ENCODE results near the gene LRGUK.
"Not testable (repeated sequence)": the region's sequence is repeated elsewhere in the genome, so short reads cannot be mapped to it uniquely, and the experiment has no call there.

Gene LRGUK, protein sequence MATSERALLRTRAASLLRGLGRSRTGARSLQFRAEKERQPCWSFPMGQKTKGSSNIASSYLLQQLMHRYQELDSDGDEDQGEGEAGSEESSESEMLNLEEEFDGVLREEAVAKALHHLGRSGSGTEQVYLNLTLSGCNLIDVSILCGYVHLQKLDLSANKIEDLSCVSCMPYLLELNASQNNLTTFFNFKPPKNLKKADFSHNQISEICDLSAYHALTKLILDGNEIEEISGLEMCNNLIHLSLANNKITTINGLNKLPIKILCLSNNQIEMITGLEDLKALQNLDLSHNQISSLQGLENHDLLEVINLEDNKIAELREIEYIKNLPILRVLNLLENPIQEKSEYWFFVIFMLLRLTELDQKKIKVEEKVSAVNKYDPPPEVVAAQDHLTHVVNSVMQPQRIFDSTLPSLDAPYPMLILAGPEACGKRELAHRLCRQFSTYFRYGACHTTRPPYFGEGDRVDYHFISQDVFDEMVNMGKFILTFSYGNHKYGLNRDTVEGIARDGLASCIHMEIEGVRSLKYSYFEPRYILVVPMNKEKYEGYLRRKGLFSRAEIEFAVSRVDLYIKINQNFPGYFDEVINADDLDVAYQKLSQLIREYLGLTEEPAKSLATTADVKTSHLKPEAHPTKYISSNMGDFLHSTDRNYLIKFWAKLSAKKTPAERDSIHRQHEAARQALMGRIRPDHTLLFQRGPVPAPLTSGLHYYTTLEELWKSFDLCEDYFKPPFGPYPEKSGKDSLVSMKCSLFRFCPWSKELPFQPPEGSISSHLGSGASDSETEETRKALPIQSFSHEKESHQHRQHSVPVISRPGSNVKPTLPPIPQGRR

DNA sequence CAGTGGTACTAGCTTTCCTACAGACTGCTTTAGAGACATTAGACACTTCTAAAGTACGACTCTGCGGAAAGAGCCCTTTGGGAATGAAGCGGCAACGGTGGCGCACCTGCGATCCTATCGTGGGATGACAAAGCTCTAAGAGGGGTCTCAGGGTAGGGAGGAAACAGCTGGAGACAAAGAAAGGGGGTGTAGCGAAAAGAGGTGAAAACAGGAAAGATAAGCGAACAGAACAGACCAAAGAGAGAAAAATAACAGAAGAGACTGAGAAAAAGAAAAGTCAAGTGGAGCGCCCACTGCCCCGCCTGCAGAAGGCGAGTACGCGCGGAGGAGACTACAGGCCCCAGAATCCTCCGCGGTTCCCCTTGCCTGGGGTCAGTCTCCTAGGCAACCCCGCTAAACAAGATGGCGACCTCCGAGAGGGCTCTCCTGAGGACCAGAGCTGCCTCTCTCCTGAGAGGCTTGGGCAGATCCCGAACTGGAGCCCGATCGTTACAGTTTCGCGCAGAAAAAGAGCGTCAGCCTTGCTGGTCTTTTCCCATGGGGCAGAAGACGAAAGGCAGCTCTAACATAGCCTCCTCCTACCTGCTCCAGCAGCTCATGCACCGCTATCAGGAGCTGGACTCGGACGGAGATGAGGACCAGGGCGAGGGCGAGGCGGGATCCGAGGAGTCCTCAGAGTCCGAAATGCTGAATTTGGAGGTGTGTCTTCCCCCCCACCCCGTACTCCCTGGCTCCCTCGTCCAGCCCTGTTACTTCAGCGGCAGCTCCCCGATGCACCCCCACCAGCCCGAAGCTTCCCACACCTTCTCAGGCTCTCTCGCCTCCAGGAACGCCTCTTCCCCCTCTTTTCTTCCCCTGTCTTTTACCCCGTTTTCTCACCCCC, at the start of gene LRGUK:
LRGUK (plus strand) TSS at position 375 of the 883 bp plus-strand sequence; CDS start at position 403, 28 bp downstream.
- peak; percentile 81 to 96 (median 90) for DNase-seq
- intact Hi-C loops (cut with DNase I): no loop called here

DNA sequence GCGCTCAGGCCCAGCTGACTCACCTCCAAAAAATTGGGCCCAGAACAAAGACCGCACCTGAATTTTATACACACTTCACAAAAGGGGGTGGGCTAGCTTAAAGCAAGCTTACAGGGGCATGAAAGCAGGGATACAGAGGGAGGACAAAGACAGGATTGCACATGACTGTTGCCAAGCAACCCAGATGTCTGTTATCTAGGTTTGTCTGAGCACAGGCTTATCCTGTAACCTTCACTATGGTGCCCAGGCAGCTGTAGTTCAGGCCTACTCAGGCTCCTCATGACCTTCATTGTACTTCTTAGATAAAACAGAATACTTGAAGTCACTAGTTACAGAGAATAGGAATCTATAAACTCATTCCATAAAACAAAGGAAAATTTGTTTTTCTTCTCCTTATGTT, 49.6 kb upstream of the LRGUK start:
- DNase-seq; intact Hi-C loops (cut with DNase I): not testable (repeated sequence)

DNA sequence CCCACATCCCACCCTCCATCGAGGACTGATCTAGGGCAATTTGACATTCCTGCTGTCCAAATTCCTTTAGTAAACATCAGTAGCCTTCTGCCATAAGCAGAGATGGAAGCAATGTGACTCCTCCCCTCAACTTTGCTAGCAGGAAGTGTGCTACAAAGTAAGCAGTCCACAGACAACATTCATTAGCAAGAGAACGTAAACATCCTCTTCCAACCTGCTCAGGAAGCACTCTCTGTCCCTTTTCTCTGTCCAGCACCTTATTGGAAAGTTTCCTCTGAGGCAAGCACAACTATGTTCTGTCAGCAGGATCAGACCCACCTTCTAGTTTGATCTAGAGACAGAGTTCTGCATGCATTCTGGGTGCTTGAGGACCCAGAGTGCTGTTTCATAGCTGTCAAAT, 48.1 kb upstream of the LRGUK start:
- intact Hi-C loops (cut with DNase I): no loop called here
- DNase-seq: no peak

DNA sequence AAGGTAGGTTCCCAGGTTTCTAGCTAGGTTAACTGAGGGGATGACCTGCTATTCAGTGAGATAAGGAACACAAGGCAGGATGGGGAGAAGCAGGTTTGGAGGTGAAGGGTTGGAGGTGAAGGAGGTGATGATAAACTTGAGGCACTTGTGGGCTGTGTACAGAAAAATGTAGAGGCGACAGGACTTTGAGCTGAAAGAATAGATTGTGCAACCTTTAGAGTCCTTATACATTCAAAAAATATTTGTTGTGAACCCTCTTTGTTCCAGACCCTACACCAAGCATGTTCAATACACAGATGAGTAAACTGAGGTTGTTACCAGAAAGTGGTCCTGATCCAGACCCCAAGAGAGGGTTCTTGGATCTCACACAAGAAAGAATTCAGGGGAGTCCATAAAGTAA, 45.4 kb upstream of the LRGUK start:
- no peak for DNase-seq
- intact Hi-C loops (cut with DNase I): no loop called here

DNA sequence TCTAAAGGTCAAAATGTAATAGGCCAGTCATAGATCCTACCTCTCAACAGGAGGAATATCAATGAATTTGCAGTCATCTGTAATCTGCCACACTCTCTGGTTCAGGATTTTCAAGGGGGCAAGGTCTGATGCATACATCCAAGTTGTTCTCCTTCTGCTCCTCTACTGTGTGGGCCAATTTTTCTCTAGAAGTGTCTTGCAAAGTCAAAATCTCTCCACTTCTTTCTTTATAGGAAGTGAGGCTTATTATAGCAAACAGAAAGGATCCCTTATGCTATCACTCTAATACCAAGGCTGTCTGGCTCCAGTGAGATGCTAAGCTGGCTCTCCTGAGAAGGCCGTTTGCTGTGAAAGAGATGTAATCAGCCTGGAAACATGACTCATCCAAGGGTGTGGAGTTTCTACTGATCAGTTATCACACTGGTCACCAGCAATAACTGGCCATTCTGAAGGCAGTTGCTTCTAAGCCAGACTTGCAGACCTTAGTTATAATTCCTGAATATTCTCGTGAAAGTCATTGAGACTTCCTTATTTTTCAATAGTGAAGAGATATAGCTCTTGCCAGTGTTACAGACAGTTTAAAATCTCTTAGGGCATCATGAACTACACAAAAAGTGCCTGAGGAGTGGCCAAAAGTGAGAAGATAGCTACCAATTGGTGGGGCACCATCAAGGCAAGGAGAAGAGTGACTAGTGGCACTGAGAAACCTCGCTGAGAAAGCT, 43.2 kb upstream of the LRGUK start:
- intact Hi-C loops (cut with DNase I): no loop called here
- DNase-seq: no peak

DNA sequence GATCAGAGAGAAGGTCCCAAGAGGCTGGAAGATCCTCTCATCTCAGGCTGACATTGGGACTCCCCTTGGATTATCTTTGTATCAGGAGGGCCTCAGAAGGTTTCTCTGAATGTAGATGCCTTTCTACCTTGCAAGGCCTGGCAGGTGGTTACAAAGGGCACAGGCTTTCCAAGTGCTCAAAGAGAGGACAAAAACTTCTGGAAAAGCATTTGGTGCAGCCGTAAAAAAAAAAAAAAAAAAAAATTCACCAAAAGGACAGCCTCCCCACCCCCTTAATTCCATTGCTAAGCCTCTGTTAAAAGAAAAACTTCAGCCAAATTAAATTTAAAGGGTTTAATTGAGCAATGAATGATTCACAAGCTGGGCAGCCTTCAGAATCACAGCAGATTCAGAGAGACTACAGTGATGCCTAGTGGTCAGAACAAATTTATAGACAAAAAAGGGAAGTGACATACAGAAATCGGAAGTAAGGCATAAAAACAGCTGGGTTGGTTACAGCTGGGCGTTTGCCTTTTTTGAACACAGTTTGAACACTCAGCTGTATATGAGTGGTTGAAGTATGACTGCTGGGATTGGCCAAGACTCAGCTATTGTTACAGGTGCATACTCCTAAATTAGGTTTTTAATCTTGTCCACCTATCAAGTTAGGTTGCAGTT, 42.5 kb upstream of the LRGUK start:
- intact Hi-C loops (cut with DNase I): no loop called here
- DNase-seq: no peak

DNA sequence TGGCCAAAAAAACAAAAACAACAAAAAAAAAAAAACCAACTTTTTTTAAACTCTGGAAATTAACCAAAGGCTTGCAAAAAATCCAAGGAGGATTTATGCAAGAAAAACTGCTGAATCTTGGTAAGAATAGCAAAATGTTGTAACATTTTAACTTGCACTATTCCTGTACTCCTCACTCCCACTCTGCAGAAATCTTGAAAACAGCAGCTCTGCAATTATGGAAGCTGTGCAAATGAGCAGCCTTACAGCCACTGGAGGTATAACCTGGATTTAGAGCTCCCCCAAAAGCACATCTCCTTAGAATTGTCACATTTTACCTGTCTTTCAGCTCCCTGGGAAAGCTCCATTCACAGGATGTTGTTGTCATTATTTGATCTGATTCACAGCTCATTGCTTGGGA, 41.8 kb upstream of the LRGUK start:
- peak in 21 of 42 donors; percentile 13 to 84 (median 41) for DNase-seq
- intact Hi-C loops (cut with DNase I): no loop called here

DNA sequence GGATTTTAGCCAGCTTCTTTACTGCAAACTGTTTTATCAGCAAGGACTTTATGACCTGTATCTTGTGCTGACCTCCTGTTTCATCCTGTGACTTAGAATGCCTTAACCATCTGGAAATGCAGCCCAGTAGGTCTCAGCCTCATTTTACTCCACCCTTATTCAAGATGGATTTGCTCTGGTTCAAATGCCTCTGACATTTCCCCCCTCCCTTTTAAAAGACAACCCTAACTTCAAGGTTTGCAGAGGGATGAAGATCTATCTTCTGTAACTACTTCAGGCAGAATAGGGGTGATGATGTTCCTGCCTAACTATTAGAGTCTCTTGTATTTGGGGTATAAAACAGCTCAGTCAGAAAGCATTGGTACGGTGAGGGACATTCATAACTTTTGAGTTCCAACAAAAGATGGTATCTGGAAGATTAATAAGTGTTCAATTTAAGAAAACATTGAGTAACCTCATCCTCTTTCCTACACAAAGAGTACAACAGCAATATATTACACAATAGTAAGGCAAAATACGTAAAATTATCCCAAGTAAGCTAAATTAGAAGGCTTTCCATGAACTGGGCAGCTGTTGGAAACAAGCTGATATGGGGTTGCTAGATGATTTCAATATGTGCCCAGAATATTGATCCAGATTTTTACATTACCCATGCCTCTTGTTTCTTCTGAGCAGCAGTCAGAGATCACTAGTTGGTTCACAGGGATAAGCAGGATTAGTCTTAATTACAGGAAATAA, 40.0 kb upstream of the LRGUK start:
- no peak for DNase-seq
- intact Hi-C loops (cut with DNase I): no loop called here

DNA sequence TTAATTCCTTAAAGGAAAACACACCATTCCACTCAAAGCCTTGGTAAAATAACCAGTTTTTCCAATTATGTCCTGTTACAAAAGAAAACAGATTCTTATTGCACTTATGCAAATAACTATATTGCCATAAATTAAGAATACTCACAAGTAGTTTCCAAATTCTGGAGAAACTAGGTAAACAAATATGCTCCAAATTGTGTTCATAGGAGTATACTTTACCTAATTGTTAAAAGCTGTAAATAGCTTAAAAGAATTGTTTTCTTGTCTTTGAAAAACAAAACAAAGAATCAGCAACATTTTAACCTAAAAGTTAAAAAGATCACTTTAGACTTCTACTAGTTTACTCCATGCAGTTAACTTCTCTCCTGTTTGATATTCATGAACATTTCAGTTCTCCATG, 38.9 kb upstream of the LRGUK start:
- no peak for DNase-seq
- intact Hi-C loops (cut with DNase I): no loop called here

DNA sequence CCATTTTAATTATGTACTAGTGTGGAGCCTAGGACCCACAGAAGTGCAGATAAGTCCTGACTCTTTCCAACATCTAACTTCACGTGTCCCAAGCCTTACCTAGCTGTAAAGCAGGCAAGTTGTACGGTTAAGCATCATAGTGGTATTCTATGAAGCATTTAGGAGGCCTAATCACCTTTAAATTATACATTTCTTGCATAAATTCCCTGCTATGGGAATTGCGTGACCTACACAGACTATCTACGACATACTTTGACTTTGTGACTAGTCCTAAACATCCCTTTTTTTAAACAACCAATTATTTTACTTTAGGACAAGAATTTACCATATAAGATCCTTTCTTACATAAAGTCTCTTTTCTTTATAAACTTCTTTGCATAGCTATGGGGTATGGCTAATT, 37.7 kb upstream of the LRGUK start:
- intact Hi-C loops (cut with DNase I): no loop called here
- no peak for DNase-seq

DNA sequence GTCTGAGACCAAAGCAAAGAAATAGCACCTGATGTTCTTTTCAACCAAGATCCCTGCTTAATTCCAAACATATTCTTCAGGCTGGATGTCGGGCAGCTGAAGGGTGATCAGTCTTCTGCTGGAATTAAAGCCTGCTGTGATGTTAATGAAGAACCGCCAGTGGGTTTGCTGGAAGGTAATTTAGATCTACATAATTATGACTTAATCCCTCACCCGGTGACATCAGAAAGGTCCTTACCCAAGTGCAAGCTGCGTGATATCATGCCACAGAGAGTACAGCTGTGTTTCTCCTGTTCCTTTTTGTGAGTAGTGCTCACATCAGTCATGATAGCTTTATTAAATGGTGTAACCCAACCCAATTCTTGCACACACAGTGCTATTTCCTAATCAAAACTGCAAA, 29.1 kb upstream of the LRGUK start:
- DNase-seq: no peak
- intact Hi-C loops (cut with DNase I): no loop called here

DNA sequence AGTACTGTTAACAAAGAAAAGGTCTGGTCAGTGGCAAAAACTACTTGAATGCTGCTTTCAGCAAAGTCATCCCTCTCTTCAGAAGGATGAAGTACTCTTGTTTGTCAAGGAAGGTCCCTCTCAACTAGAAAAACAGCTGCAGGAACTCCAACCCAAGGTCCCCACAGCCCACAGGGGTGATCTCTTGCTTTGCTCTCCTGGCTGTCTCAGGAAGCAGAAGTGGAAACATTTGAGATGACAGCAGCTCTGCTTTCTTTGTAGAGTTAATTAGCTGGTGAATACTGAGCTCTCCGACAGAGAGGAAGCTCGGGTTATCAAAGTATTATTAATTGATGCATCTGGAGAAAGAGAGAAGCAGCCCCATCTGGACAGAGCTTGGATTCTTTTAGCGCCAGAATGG, 25.4 kb upstream of the LRGUK start:
- intact Hi-C loops (cut with DNase I): no loop called here
- no peak for DNase-seq

DNA sequence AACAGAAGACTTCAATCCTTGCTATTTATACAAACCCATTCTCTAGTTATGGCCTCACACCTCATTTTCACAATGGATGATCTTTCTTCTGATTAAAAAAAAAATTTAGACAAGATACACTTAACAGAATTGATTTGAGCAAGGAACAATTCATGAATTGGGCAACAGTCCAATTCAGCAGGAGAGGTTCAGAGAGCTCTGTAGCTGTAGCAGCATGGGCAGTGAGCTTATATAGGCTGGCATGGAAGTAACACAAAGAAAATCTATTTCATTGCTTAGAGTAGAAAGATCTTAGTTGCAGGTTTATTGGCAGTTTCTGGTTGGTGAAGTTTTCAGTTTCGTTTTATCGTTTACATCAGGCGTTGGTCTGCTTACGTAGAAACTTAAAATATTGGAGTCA, 23.0 kb upstream of the LRGUK start:
- intact Hi-C loops (cut with DNase I): no loop called here
- no peak for DNase-seq

DNA sequence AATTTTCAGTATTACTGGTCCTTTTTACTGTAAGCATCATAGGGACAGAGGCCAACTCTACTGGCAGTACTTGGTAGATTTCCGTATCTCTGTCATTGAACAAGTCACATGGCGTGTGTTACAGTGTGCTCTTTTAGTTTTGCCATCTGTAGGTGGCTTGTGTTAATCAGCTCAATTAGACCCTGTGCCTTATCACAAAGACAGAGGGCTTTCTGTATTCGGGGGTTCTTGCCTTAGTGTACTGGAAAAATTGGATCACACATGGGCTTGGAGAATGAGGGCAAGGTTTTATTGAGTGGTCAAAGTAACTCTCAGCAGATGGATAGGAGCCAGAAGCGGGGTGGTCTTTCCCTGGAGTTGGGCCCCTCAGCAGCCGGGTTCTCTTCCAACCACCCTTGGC, 21.3 kb upstream of the LRGUK start:
- intact Hi-C loops (cut with DNase I): no loop called here
- no peak for DNase-seq

DNA sequence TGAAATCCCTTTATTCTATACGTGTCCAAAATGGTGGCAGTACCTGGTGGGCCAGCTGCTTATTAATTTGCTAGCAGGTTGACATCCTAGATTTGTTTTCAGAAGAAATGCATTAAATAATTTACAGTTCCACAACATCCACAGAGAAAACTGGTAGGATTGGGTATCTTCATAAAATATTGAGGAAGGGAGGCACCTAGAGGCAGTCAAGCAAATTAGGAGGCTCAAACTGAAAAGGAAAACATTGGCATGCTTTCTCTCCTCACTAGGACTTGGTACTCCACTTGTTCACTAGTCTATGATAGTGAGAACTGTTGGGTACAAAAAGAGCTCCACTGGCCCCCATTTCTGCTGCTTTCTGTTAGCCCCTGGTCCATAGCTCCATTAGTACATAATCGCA, 18.3 kb upstream of the LRGUK start:
- intact Hi-C loops (cut with DNase I): no loop called here
- DNase-seq: no peak

DNA sequence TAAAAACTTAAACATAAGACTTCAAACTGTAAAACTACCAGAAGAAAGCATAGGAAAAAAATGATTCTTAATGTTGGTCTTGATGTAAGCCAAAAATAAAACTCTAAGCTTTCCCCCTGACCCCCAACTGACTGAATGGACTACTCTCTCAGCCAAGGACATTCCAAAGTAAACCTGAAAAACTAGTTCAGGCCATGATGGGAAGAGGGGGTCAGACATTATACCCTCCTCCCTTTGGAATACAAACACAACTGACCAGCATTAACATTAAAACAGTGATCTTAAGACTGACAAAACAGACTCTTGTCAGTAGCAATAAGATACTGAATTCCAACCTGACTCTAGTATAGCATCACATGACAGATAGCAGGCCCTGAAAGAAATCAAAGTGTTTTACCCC, 13.5 kb upstream of the LRGUK start:
- intact Hi-C loops (cut with DNase I): no loop called here
- DNase-seq: no peak

DNA sequence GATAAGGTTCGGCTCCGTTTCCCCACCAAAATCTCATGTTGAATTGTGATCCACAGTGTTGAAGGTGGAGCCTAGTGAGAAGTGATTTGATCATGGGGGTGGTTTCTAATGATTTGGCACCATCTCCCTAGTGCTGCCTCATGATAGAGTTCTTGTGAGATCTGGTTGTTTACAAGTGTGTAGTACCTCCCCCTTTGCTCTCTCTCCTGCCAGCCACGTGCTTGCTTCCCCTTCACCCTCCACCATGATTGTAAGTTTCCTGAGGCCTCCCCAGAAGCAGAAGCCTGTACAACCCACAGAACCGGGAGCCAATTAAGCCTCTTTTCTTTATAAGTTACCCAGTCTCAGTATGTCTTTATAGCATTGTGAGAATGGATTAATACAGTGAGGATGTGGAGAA, 12.1 kb upstream of the LRGUK start:
- intact Hi-C loops (cut with DNase I): no loop called here
- no peak for DNase-seq

DNA sequence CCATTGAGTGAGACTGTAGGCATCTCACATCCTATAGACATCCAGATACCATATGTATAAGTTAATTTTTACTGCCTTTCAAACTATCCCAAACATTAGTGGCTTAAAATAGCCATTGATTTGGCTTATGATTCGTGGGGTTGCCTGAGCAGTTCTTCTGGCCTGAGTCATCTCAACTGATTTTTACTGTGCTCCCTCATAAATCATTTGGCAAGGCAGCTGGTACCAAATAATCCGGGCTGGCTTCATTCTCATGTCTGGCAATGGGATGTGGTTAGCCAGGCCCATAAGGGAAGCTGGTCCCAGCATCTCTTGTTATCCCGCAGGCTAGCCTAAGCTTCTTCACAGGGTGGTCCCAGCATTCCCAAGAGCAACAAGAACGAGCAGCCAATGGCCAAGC, 6.7 kb upstream of the LRGUK start:
- no peak for DNase-seq
- intact Hi-C loops (cut with DNase I): no loop called here
